Frontal cortex (tissue), 4 donors: ENCODE data around the gene TAB2. TPM values are rescaled to one million over a fixed set of nuclear protein-coding genes. Genes with fewer than 3 reads are reported as not detected.

Source experiments
- DNase-seq, 2 donors: peaks; one replicate each; pipeline ENCODE4 v3.0.0; 2012; ENCODE audit warnings: low spot score in 2 of 2
- FAIRE-seq: peaks from 2 replicates; lab custom pipeline; 2012; peaks lifted over from hg19 to GRCh38; lab: Jason Lieb, UNC
- total RNA-seq: library from RNA; depleted of rRNA; stranded (reverse); fragments of >200 nt; gene quantifications from one replicate; pipeline ENCODE4 v1.2.3, GENCODE V29; 2014
- donor health status: control.
- donor health status: control.
- donor health status: control.

Gene TAB2
- 28.9 TPM for total RNA-seq

GRCh38 chr6:149317644-149318571, at the start of gene TAB2:
Gene TAB2, plus strand, starts transcription at chr6:149317712. Its CDS starts 52,286 bp downstream, at chr6:149369998.
- DNase-seq (peak; percentile 41 to 59), FAIRE-seq (no peak)

- DNase-seq: no peak
- FAIRE-seq: no peak
Observed at GRCh38 chr6:149268146-149268545, 49.4 kb upstream of the TAB2 start.

- DNase-seq: no peak
- FAIRE-seq: no peak
Observed at GRCh38 chr6:149268768-149269167, 48.7 kb upstream of the TAB2 start.

GRCh38 chr6:149270616-149271015, 46.9 kb upstream of the TAB2 start:
- DNase-seq (no peak), FAIRE-seq (no peak)

- FAIRE-seq: no peak
Observed at GRCh38 chr6:149271348-149272340, 45.9 kb upstream of the TAB2 start.

GRCh38 chr6:149273318-149273717, 44.2 kb upstream of the TAB2 start:
- FAIRE-seq (no peak), DNase-seq (no peak)

More at GRCh38 chr6:149271348-149272340, 45.9 kb upstream of the TAB2 start:
- no peak for DNase-seq

- DNase-seq: no peak
Observed at GRCh38 chr6:149275621-149276020, 41.9 kb upstream of the TAB2 start.

GRCh38 chr6:149277621-149278020, 39.9 kb upstream of the TAB2 start:
- DNase-seq (no peak), FAIRE-seq (no peak)

More at GRCh38 chr6:149275621-149276020, 41.9 kb upstream of the TAB2 start:
- FAIRE-seq: no peak

GRCh38 chr6:149278997-149279396, 38.5 kb upstream of the TAB2 start:
- DNase-seq (no peak), FAIRE-seq (no peak)

GRCh38 chr6:149284904-149285303, 32.6 kb upstream of the TAB2 start:
- DNase-seq (no peak), FAIRE-seq (no peak)

- no peak for FAIRE-seq
Observed at GRCh38 chr6:149285626-149286025, 31.9 kb upstream of the TAB2 start.

GRCh38 chr6:149286905-149287304, 30.6 kb upstream of the TAB2 start:
- DNase-seq: no peak
- no peak for FAIRE-seq

More at GRCh38 chr6:149285626-149286025, 31.9 kb upstream of the TAB2 start:
- DNase-seq: no peak

- DNase-seq (no peak), FAIRE-seq (no peak)
Observed at GRCh38 chr6:149289192-149289781, 28.2 kb upstream of the TAB2 start.

- DNase-seq (no peak), FAIRE-seq (no peak)
Observed at GRCh38 chr6:149289966-149290365, 27.5 kb upstream of the TAB2 start.

GRCh38 chr6:149293244-149293643, 24.3 kb upstream of the TAB2 start:
- FAIRE-seq: no peak
- DNase-seq: no peak

GRCh38 chr6:149300563-149300962, 16.9 kb upstream of the TAB2 start:
- no peak for DNase-seq

GRCh38 chr6:149302723-149303122, 14.8 kb upstream of the TAB2 start:
- FAIRE-seq: no peak
- DNase-seq: no peak

More at GRCh38 chr6:149300563-149300962, 16.9 kb upstream of the TAB2 start:
- no peak for FAIRE-seq

GRCh38 chr6:149303468-149303867, 14.0 kb upstream of the TAB2 start:
- FAIRE-seq: no peak
- DNase-seq: no peak

- DNase-seq (no peak), FAIRE-seq (no peak)
Observed at GRCh38 chr6:149305372-149305771, 12.1 kb upstream of the TAB2 start.

GRCh38 chr6:149306967-149307366, 10.5 kb upstream of the TAB2 start:
- DNase-seq (no peak), FAIRE-seq (no peak)
